Effector CD4-positive, alpha-beta T cell (primary cell): ENCODE data around the gene BCAP31.
"Not testable (repeated sequence)": the region's sequence is repeated elsewhere in the genome, so short reads cannot be mapped to it uniquely, and the experiment has no call there.

Experiments
- DNase-seq: peaks from one replicate; pipeline ENCODE4 v3.0.0-alpha.2; 2020

Gene BCAP31

GRCh38 chrX:153733651-153734240 lies 9.6 kb upstream of the BCAP31 start:
- DNase-seq: no peak

GRCh38 chrX:153732401-153732800 lies 8.2 kb upstream of the BCAP31 start:
- DNase-seq: no peak

GRCh38 chrX:153731845-153732215 lies 7.6 kb upstream of the BCAP31 start:
- DNase-seq: no peak

- no peak for DNase-seq
These were observed 7.1 kb upstream of the BCAP31 start for GRCh38 chrX:153731117-153731844.

GRCh38 chrX:153730115-153730514 lies 5.9 kb upstream of the BCAP31 start:
- not testable (repeated sequence) for DNase-seq

GRCh38 chrX:153728951-153729631 lies 4.9 kb upstream of the BCAP31 start:
- no peak for DNase-seq

- DNase-seq: no peak
These were observed 3.9 kb upstream of the BCAP31 start for GRCh38 chrX:153728095-153728494.

GRCh38 chrX:153727123-153727931 lies 3.1 kb upstream of the BCAP31 start:
- no peak for DNase-seq

GRCh38 chrX:153726286-153727122 lies 2.3 kb upstream of the BCAP31 start:
- no peak for DNase-seq

- no peak for DNase-seq
These were observed 1.7 kb upstream of the BCAP31 start for GRCh38 chrX:153725832-153726285.

- no peak for DNase-seq
These were observed 1.0 kb upstream of the BCAP31 start for GRCh38 chrX:153725039-153725831.

- peak; percentile 56 for DNase-seq
These were observed 586 bp downstream of the BCAP31 start for GRCh38 chrX:153723351-153724251.

- DNase-seq: no peak
These were observed 1.4 kb downstream of the BCAP31 start for GRCh38 chrX:153722704-153723350.

- DNase-seq: no peak
These were observed 4.5 kb downstream of the BCAP31 start for GRCh38 chrX:153719701-153720100.

- DNase-seq: no peak
These were observed 4.9 kb downstream of the BCAP31 start for GRCh38 chrX:153719238-153719637.

- no peak for DNase-seq
These were observed 6.7 kb downstream of the BCAP31 start for GRCh38 chrX:153717445-153717844.

- no peak for DNase-seq
These were observed 9.9 kb downstream of the BCAP31 start for GRCh38 chrX:153714256-153714655.

- DNase-seq: no peak
These were observed 14.2 kb downstream of the BCAP31 start for GRCh38 chrX:153709726-153710674.
